ENCODE data around the gene INHBB. TPM values are rescaled to one million over a fixed set of nuclear protein-coding genes. Genes with fewer than 3 reads are reported as not detected.

The INHBB gene
- total RNA-seq = under 0.01 and 0.09 TPM in 2 replicates

GRCh38 chr2:120346026-120346666, at the start of gene INHBB:
Gene INHBB (plus strand): TSS chr2:120346136. CDS start chr2:120346189, 53 bp downstream.

Other genes starting within 250 kb of the INHBB start
- gene TMEM185B, start 122.7 kb upstream of the INHBB start, total RNA-seq = 18.1 and 23.9 TPM in 2 replicates
- gene RALB, start 93.3 kb upstream of the INHBB start, total RNA-seq = 41.7 and 50.3 TPM in 2 replicates

Data from smooth muscle cell of bladder (primary cell).